CD14-positive monocyte (primary cell): Measurements from ENCODE around the gene CCND1. TPM values are rescaled to one million over a fixed set of nuclear protein-coding genes. Genes with fewer than 3 reads are reported as not detected.

Source experiments
- DNase-seq, 3 donors: peaks; one replicate each; pipeline ENCODE4 v3.0.0-alpha.2; 2011 to 2022
- H2AFZ ChIP-seq: 2 replicates; pipeline ENCODE4 v1.6.0; 2012; ENCODE audit warnings: mild to moderate bottlenecking, low read depth, low read length, inconsistent platforms; ENCODE audit not compliant: insufficient read depth, poor library complexity, severe bottlenecking
- H3K27ac ChIP-seq, 2 donors: 1 replicate in 1 of 2; 2 replicates in 1 of 2; pipeline ENCODE4 v1.5.1; 2012 to 2013; ENCODE audit warnings: low read length in 2 of 2, control low read depth in 1 of 2, inconsistent platforms in 1 of 2, low read depth in 1 of 2, mild to moderate bottlenecking in 1 of 2
- H3K27me3 ChIP-seq, 2 donors: one replicate each; pipeline versions ENCODE4 v1.6.0 to v1.6.1; 2011 to 2013; ENCODE audit warnings: low read length in 2 of 2; ENCODE audit not compliant: control insufficient read depth in 2 of 2, insufficient read depth in 2 of 2
- H3K36me3 ChIP-seq, 2 donors: replicated peaks in 1 of 2; 1 replicate in 1 of 2; 2 replicates in 1 of 2; pipeline versions ENCODE4 v1.5.1 to v1.6.1; 2012 to 2013; ENCODE audit warnings: low read length in 2 of 2, control low read depth in 1 of 2, inconsistent platforms in 1 of 2, mild to moderate bottlenecking in 1 of 2; ENCODE audit not compliant: insufficient read depth in 2 of 2, control insufficient read depth in 1 of 2
- H3K4me1 ChIP-seq, 2 donors: 1 replicate in 1 of 2; 2 replicates in 1 of 2; pipeline versions ENCODE4 v1.5.1 to v1.6.1; 2012 to 2013; ENCODE audit warnings: low read length in 2 of 2, control low read depth in 1 of 2, inconsistent platforms in 1 of 2, mild to moderate bottlenecking in 1 of 2, moderate library complexity in 1 of 2; ENCODE audit not compliant: insufficient read depth in 2 of 2, control insufficient read depth in 1 of 2
- H3K4me2 ChIP-seq: replicated peaks from 2 replicates; pipeline ENCODE3; 2012; ENCODE audit warnings: low read length, moderate library complexity, mild to moderate bottlenecking; ENCODE audit not compliant: poor library complexity, severe bottlenecking; ENCODE audit errors: extremely low read depth
- H3K4me3 ChIP-seq, 3 experiments: fragments of 200-600 bp in 1 of 3; sonication (generic) in 1 of 3; replicated peaks in 1 of 3; 1 replicate in 2 of 3; 2 replicates in 1 of 3; pipeline ENCODE4 v1.5.1; 2011 to 2013; ENCODE audit warnings: low read length in 3 of 3, mild to moderate bottlenecking in 3 of 3, control low read depth in 2 of 3, low read depth in 2 of 3, inconsistent platforms in 1 of 3, moderate library complexity in 1 of 3
- H3K79me2 ChIP-seq: 2 replicates; pipeline ENCODE4 v1.6.0; 2012; ENCODE audit warnings: mild to moderate bottlenecking, control low read depth, inconsistent platforms, low read length, moderate library complexity; ENCODE audit not compliant: insufficient read depth
- H3K9ac ChIP-seq: 2 replicates; pipeline ENCODE4 v1.6.0; 2017; ENCODE audit warnings: low read length, mild to moderate bottlenecking; ENCODE audit not compliant: insufficient read depth, poor library complexity, severe bottlenecking
- H3K9me3 ChIP-seq, 2 donors: replicated peaks in 1 of 2; 1 replicate in 1 of 2; 2 replicates in 1 of 2; pipeline versions ENCODE4 v1.5.1 to v1.6.1; 2012 to 2013; ENCODE audit warnings: low read length in 2 of 2, control low read depth in 1 of 2; ENCODE audit not compliant: control insufficient read depth in 1 of 2, insufficient read depth in 1 of 2
- H4K20me1 ChIP-seq: 2 replicates; pipeline ENCODE4 v1.6.0; 2012; ENCODE audit warnings: mild to moderate bottlenecking, low read length, control low read depth, moderate library complexity; ENCODE audit not compliant: insufficient read depth
- H3K27ac Mint-ChIP-seq, 7 donors: one replicate each; pipeline ENCODE4 v1.8.0; 2020; ENCODE audit warnings: mild to moderate bottlenecking in 7 of 7, mixed read lengths in 7 of 7, moderate library complexity in 6 of 7, inconsistent platforms in 2 of 7
- H3K27me3 Mint-ChIP-seq, 3 donors: one replicate each; pipeline ENCODE4 v1.8.0; 2021 to 2022; ENCODE audit warnings: low read depth in 3 of 3, mild to moderate bottlenecking in 3 of 3, mixed read lengths in 3 of 3, moderate library complexity in 3 of 3, inconsistent platforms in 1 of 3
- H3K36me3 Mint-ChIP-seq, 2 donors: one replicate each; pipeline ENCODE4 v1.8.0; 2020; ENCODE audit warnings: mixed read lengths in 2 of 2, inconsistent platforms in 1 of 2, mild to moderate bottlenecking in 1 of 2
- H3K4me1 Mint-ChIP-seq: one replicate; pipeline ENCODE4 v1.8.0; 2020; ENCODE audit warnings: mild to moderate bottlenecking, mixed read lengths
- H3K4me3 Mint-ChIP-seq, 2 donors: one replicate each; pipeline ENCODE4 v1.8.0; 2020; ENCODE audit warnings: mild to moderate bottlenecking in 2 of 2, mixed read lengths in 2 of 2, moderate library complexity in 1 of 2
- H3K9me3 Mint-ChIP-seq, 7 donors: one replicate each; pipeline ENCODE4 v1.8.0; 2020 to 2022; ENCODE audit warnings: mixed read lengths in 7 of 7, mild to moderate bottlenecking in 6 of 7, moderate library complexity in 6 of 7, inconsistent platforms in 2 of 7
- CTCF ChIP-seq: fragments of 200-600 bp; IDR thresholded peaks from one replicate; pipeline ENCODE4 v1.8.0; 2022; ENCODE audit warnings: antibody characterized with exemption, mild to moderate bottlenecking
- WGBS: methylation state at CpG from one replicate; pipeline ENCODE4 v1.1.5; 2013; ENCODE audit warnings: missing lambda C conversion rate; ENCODE audit not compliant: insufficient coverage; 5-methylcytosine and 5-hydroxymethylcytosine counted together
- intact Hi-C, 2 donors: fragments of 100-400 bp; cut with micrococcal nuclease; formaldehyde crosslinking; loops; one replicate each; pipeline versions ENCODE4 v1.15.0 to v1.15.1; 2023
- polyA plus RNA-seq, 3 donors: library from polyadenylated mRNA; depleted of rRNA in 1 of 3; unstranded in 2 of 3; stranded (reverse) in 1 of 3; fragments of 300-500 nt in 2 of 3; fragments of >200 nt in 1 of 3; fragmentation: Illumina TruSeq in 2 of 3; gene quantifications; 1 replicate in 2 of 3; 2 replicates in 1 of 3; pipeline ENCODE4 v1.2.3, GENCODE V29; 2012 to 2021

CCND1 gene
- polyA plus RNA-seq, 3 donors: 0.01 TPM; not detected in 2

GRCh38 chr11:69595805-69596665, 44.9 kb upstream of the CCND1 start:
- no peaks in the 10 kb centered on the region for H3K36me3 Mint-ChIP-seq
- no peak overlapping the region for H3K4me3 ChIP-seq
- no peaks in the 10 kb centered on the region for H3K4me1 ChIP-seq
- TF ChIP-seq CTCF: no peak
- H3K4me1 Mint-ChIP-seq: peaks cover 2% of the 10 kb centered on the region
- intact Hi-C loops: no loop called here
- peaks cover 0 to 2% (median 0%) of the 10 kb centered on the region in 7 donors for H3K9me3 Mint-ChIP-seq
- no peaks in the 10 kb centered on the region for H3K27me3 ChIP-seq
- 97% methylated on average over 16 of the region's 18 CpGs for WGBS
- no peaks in the 10 kb centered on the region for H3K36me3 ChIP-seq
- H3K79me2 ChIP-seq: no peaks in the 10 kb centered on the region
- no peaks in the 10 kb centered on the region for H3K9me3 ChIP-seq
- H3K27ac ChIP-seq: no peak overlapping the region
- H3K4me2 ChIP-seq: no peak overlapping the region
- no peak overlapping the region for H3K9ac ChIP-seq
- H3K4me3 Mint-ChIP-seq: no peak overlapping the region
- no peak for DNase-seq
- H4K20me1 ChIP-seq: no peaks in the 10 kb centered on the region
- H3K27me3 Mint-ChIP-seq: peaks cover 0 to 3% (median 3%) of the 10 kb centered on the region in 3 donors
- H2AFZ ChIP-seq: no peak overlapping the region
- H3K27ac Mint-ChIP-seq: no peak overlapping the region

GRCh38 chr11:69598147-69598546, 42.8 kb upstream of the CCND1 start:
- Histone ChIP-seq H3K4me2 (no peak overlapping the region), H3K36me3 (no peaks in the 10 kb centered on the region), H3K27me3 (no peaks in the 10 kb centered on the region), H2AFZ (no peak overlapping the region), H3K4me1 (no peaks in the 10 kb centered on the region), H3K9ac (no peak overlapping the region), H3K9me3 (no peaks in the 10 kb centered on the region), H3K27ac (no peak overlapping the region), H3K79me2 (no peaks in the 10 kb centered on the region), H3K4me3 (no peak overlapping the region), H4K20me1 (no peaks in the 10 kb centered on the region)
- Mint-ChIP-seq H3K9me3 (peaks cover 0 to 2% (median 0%) of the 10 kb centered on the region in 7 donors), H3K4me1 (peaks cover 2% of the 10 kb centered on the region), H3K36me3 (no peaks in the 10 kb centered on the region), H3K4me3 (no peak overlapping the region), H3K27me3 (peaks cover 0 to 10% (median 3%) of the 10 kb centered on the region in 3 donors), H3K27ac (no peak overlapping the region)
- TF ChIP-seq CTCF: no peak
- no peak for DNase-seq
- 38% methylated on average over 5 of the region's 5 CpGs for WGBS
- intact Hi-C loops: no loop called here
